LHCN-M2 (cell line): Measurements from ENCODE around the gene PSME2. TPM values are rescaled to one million over a fixed set of nuclear protein-coding genes. Genes with fewer than 3 reads are reported as not detected.
"Not testable (repeated sequence)": the region's sequence is repeated elsewhere in the genome, so short reads cannot be mapped to it uniquely, and the experiment has no call there.

Source experiments
- DNase-seq: peaks from one replicate; pipeline ENCODE4 v3.0.0-alpha.2; 2012; ENCODE audit warnings: low read depth
- total RNA-seq: library from RNA; depleted of rRNA; stranded (reverse); fragments of >200 nt; gene quantifications from 2 replicates; pipeline ENCODE4 v1.2.3, GENCODE V29; 2014

Gene PSME2
- total RNA-seq, 1 experiment from 2014 or later: 81.9 TPM

DNA sequence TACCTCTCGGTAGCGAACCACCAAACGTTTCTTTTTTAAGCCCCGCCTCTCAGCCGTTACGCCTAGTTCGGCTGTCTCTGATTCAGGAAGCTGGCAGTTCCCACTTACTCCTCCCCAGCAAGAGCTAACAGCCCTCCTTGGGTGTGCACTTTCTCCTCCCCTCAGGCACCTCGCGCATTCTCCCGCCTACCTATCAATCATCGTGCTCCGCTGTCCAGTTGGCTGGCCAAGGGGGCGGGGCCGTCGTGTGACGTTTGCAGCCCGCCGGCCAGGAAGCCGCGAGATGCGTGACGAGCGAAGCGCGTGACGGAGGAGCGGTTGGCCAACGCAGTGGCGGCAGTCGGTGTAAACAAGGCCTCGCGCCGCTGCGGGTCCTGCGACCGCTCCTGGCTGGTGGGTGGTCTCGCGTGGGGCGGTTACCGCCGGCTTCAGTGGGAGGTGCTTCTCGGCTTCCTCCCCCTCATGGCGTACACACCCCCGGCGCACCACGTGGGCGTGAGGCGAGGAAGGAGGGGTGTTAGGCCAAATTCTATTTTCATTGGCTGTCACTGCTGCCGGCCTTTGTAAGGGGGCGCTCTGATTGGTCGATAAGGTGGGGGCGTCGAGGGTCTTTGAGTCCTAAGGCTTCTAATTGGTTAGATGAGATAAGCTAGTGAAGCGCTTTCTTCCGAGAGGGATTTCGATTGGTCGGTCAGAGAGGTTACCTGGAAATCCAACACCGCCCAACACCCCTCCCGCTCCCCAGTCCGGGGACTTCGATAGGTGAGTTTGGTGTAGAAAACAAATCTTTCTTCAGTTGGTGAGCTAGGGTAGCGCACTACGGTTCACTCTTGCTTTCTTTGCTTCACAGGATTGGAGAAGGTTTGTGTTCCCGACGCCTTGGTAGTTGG lies 31.6 kb downstream of the PSME2 start, which contains the start of the genes DCAF11 and NRL:
DCAF11 (plus strand) TSS at position 246 of the 890 bp plus-strand sequence. CDS start 818 bp downstream, outside the sequence.
NRL (minus strand) TSS at position 418 of the 890 bp plus-strand sequence. CDS start 32,101 bp downstream, outside the sequence.
- peak; percentile 100 for DNase-seq

DNA sequence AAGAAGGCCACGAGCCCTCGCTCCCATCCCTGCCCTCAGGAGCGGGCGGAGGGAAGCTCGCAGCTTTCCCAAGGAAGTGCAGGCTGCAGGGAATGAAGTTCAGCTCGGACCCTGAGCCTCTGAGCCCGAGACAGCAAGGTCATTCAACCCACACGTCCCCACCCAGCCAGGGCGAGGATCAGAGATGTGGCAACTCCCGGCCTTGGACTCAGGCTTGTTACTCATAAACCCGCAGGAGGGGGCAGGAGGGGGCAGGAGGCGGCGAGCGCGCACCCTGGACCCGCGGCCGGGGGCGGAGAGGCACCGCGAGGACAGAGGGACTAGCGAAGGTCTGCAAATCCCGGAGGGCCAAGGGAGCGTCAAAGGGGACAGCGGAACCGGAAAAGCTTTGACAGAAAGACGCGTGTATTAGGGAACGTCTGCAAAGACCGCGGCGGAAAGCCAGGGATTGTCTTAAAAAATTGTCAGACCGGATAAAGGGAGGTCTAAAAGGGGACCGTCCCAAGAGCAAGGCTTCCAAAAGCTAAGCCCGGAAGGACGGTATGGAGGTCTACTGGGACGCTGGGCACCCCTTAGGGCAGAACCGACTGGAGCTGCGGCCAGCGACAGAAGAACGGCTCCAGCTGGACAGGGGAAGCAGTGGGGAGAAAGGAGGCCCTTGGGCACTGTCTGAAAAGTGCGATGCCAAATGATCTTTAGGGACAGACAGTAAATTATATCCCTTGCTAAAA lies 32.4 kb downstream of the PSME2 start:
- peak; percentile 91 for DNase-seq

DNA sequence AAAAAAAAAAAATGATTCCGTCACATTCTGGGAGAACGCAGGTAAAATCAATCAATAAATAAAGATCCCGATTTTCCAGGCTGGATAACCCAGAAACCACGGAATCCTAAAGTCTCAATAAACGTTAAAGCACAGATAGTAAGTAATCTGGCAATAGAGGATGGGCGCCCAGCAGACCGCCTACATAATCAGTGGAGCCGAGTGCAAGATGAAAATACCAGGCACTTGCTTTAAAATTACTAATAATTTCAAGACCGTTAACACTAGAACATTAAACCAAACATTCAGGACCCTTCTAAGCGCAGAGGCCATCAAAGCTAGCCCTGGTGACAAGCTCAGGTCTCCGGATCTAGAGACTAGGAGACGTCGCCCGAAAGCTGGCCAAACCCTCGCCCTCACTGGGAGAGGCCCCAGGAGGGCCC lies 33.0 kb downstream of the PSME2 start:
- no peak for DNase-seq

DNA sequence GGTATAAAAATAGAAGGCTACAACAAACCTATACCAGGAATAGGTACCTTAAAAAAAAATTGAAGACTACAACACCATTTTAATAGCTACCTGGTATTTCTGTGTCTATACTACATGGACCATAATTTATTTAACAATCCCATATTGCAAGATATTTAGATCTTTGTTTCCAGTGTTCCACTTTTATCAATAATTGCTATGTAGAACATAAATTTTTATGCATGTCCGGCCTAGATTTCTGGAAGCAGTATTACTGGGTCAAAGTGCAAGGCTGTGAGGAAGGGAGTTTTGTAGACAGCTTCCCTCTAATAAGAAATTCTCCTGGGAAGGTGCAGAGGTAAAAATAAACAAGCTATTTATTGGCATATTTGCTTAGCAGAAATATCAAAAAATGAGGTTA lies 35.9 kb downstream of the PSME2 start:
- DNase-seq: no peak

DNA sequence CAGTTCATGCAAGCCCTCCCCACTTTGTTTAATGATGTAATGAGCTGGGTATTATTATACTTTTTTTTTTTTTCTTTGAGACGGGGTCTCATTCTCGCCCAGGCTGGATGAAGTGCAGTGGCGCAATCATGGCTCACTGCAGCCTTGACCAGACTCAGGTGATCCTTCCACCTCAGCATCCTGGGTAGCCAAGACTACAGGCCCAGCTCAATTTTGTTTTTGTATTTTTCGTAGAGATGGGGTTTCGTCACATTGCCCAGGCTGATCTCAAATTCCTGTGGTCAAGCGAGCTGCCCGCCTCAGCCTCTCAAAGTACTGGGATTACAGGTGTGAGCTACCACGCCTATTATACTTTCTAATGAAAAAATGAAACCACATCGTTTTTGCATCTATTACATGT lies 36.4 kb downstream of the PSME2 start:
- DNase-seq: no peak

GRCh38 chr14:24108336-24108874 lies 38.0 kb downstream of the PSME2 start:
- DNase-seq: no peak

DNA sequence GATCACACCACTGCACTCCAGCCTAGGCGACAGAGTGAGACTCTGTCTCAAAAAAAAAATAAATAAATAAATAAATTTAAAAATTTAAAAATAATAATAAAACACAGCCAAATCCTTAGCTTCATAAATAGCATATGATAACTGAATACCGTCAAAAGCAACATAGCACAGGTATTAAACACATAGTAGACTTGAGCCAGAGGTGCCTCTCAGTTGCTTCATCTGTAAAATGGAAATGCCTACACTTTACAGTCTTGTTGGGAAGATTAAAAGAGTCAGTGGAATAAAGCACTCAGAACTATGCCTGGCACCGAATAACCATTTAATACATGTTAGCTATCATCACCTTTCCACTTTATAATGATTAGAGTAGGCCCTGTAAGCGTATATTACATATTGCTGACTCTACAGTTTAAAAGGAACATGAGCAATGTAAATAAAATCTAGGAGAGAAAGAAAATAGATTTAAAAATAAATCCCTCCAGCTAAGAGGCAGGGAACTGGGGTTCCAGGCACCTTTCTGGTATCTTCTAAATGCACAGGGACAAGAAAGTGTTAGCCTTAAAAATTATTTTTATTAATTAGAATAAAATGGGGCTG lies 39.6 kb downstream of the PSME2 start:
- no peak for DNase-seq

GRCh38 chr14:24105609-24106239 lies 40.7 kb downstream of the PSME2 start:
- not testable (repeated sequence) for DNase-seq

GRCh38 chr14:24103451-24103850 lies 43.0 kb downstream of the PSME2 start:
- no peak for DNase-seq

DNA sequence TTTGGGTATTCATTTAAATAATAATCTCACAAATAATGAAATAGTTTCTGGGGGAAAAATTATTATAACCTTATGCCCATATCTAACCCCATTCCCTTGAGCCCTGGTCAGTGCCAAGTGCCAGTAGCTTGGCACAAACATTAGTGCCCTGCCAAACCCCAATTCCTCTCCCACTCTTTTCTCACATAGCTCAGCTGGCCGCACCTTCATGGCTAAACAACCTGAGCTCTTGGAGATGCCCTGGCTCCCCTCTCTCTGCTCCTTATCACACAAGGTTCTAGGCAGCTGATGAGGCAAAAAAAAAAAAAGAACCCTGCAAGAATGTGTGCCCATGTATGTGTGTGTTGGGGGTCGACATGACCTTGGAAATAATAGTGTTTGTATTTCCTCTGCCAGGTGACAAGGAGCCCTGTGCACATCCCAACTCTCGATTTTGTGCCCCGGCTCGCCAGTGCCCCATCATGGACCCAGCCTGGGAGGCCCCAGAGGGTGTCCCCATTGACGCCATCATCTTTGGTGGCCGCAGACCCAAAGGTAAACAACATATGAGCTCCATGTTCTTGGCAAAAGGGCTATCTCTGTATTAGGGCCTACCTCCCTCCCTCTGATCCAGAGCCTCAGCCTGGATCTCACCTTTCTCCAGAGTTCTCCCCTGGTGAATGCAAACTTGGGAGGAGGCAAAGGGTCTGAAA lies 43.9 kb downstream of the PSME2 start:
- DNase-seq: no peak

- DNase-seq: no peak
Measured at GRCh38 chr14:24100982-24101494, 45.4 kb downstream of the PSME2 start.

- no peak for DNase-seq
Measured at GRCh38 chr14:24100197-24100981, 46.0 kb downstream of the PSME2 start.

DNA sequence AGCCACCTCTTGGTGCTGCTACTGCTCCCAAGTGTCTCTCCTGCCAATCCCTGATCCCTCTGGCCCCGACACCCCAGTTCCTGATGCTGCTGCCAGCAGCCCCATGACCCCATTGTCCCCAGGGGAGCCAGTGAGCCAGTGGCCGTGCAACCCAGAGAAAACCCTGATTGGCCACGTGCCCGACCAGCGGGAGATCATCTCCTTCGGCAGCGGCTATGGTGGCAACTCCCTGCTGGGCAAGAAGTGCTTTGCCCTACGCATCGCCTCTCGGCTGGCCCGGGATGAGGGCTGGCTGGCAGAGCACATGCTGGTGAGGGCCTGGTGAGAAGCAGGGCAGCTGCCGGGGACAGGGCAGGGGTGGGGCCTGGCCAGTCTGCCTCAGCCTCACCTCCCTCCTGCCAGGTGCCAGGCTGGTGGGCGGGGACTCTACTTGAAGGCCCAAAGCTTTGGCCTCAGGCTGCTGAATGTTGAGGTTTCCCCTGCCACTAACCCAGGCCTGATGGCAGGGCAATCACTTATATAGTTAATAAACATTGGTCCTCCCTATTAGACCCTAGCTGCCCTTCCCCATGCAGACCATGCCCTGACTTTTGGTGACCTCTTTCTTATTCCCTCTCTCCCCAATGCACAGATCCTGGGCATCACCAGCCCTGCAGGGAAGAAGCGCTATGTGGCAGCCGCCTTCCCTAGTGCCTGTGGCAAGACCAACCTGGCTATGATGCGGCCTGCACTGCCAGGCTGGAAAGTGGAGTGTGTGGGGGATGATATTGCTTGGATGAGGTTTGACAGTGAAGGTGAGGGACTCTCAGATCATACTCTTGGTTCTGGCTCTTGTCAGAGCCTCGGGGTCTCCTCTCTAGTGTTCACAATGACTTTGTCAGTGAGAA lies 47.2 kb downstream of the PSME2 start:
- no peak for DNase-seq

- no peak for DNase-seq
Measured at GRCh38 chr14:24098229-24098926, 48.0 kb downstream of the PSME2 start.

GRCh38 chr14:24096545-24097181 lies 49.7 kb downstream of the PSME2 start:
- no peak for DNase-seq

DNA sequence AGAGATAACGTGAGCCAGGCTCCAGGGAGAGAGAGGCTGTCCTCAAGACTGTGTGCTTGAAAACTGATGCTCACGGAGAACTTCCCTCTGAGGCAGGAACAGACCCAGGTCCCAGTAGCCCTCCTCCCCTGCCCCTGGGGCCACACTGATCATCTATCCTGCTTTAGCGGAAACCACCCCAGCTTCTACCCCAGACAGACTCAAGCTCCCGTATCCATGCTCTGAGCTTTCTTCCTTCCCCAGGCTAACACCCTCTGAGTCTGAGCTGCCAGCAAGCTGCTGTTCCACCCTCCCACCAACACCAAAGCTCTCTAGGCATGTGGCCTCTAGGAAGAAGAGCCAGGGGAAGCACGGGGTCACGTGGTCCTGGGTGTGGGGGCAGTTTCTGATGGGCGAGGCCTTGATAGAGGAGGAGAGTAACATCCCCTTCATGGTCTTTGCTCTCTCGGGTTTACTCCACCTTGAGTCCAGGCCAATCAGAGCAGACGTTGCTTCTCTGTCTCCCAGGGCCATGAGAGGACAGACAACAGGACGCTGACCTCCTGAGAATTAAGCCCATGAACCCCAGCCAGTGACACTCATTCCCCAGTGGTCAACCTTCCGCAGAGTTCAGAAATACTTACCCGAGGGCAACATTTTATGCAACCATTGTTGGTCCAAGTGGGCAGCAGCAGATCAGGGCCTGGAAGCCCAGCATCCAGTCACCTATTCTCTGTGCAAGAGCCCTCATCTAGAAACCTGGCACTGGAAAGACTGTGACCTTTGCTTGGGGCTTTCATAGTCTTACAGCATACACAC lies 50.9 kb downstream of the PSME2 start:
- peak; percentile 11 for DNase-seq

GRCh38 chr14:24094841-24095270 lies 51.6 kb downstream of the PSME2 start:
- DNase-seq: no peak
